IPS-18c (cell line): Measurements from ENCODE around the gene ATXN3.

ENCODE experiments used
- H3K4me3 ChIP-seq: 2 replicates; pipeline ENCODE4 v1.7.0; 2013; ENCODE audit warnings: low read depth, mild to moderate bottlenecking, low read length, moderate library complexity; ENCODE audit not compliant: insufficient read depth
- H3K9me3 ChIP-seq: one replicate; pipeline ENCODE4 v1.6.1; 2013; ENCODE audit warnings: mild to moderate bottlenecking, low read length, moderate library complexity; ENCODE audit not compliant: control insufficient read depth, insufficient read depth

ATXN3 gene

GRCh38 chr14:92033906-92034687 is 72.3 kb downstream of the ATXN3 start:
- Histone ChIP-seq H3K9me3 (no peaks in the 10 kb centered on the region), H3K4me3 (no peak overlapping the region)

GRCh38 chr14:92033433-92033832 is 72.9 kb downstream of the ATXN3 start:
- H3K9me3 ChIP-seq: no peaks in the 10 kb centered on the region

DNA sequence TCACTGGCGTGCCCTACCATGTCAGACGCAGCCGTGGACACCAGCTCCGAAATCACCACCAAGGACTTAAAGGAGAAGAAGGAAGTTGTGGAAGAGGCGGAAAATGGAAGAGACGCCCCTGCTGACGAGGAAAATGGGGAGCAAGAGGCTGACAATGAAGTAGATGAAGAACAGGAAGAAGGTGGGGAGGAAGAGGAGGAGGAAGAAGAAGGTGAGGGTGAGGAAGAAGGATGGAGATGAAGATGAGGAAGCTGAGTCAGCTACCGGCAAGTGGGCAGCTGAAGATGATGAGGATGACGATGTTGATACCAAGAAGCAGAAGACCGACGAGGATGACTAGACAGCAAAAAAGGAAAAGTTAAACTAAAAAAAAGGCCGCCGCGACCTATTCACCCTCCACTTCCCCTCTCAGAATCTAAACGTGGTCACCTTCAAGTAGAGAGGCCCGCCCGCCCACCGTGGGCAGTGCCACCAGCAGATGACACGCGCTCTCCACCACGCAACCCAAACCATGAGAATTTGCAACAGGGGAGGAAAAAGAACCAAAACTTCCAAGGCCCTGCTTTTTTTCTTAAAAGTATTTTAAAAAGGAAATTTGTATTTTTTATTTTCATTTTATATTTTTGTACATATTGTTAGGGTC is 79.7 kb downstream of the ATXN3 start:
- no peak overlapping the region for H3K4me3 ChIP-seq
- no peaks in the 10 kb centered on the region for H3K9me3 ChIP-seq

More at GRCh38 chr14:92033433-92033832, 72.9 kb downstream of the ATXN3 start:
- no peak overlapping the region for H3K4me3 ChIP-seq

DNA sequence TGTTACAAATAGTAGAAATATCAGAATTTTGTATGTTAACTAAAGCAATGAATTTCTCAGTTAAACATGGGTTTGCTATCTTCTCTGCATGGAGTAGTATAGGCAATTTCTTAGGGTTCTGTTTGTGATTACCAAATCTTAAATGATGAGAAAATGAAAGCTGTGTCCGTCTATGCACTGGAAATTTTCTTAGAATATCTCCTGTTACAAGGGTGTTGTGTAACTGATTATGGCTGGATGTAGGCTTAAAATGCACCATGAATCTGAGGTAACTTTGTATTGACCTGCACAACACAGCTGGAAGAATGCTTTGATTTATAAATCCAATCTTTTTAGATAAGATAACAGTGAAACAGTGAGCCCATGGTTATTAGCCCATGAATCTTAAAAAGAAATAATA is 84.3 kb downstream of the ATXN3 start:
- Histone ChIP-seq H3K4me3 (no peak overlapping the region), H3K9me3 (no peaks in the 10 kb centered on the region)

DNA sequence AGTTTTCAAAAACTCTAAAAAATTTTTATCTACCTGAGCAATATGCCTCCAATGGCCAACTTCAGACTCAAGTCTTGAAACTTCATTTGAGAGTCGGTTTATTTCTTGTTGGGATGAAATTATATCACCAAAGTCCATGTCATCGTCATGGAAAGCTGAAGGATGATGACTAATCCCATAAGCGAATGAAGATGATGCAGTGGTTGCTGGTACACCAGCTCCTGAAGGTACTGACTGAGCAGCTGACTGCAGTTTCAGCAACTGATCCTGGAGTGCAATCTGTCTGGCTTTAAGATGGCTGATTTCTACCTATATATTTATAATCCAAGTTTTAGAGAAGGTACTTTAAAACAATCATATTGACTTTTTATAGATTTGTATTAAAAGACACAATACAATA is 84.9 kb downstream of the ATXN3 start:
- Histone ChIP-seq H3K4me3 (no peak overlapping the region), H3K9me3 (no peaks in the 10 kb centered on the region)

DNA sequence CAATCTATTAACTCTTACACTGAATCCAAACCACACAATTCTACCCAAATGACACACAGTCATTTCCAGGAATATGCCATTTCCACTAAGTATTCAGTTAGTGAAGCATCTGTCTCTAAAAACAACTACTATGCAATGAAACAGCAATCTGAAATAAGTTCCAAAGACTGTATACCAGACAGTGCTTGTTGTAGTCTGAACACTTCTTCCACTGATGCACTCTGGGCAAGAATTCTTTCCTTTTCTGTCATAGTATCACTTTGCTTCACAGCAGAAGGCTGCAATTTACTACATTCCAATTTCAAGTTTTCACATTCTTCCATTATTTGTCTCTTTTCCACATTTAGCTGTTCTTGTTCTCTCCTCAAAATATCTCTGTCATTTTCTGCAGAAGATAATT is 92.3 kb downstream of the ATXN3 start:
- H3K9me3 ChIP-seq: no peaks in the 10 kb centered on the region
- no peak overlapping the region for H3K4me3 ChIP-seq

GRCh38 chr14:92012121-92012748 is 94.1 kb downstream of the ATXN3 start:
- H3K9me3 ChIP-seq: no peaks in the 10 kb centered on the region
- no peak overlapping the region for H3K4me3 ChIP-seq

- Histone ChIP-seq H3K4me3 (no peak overlapping the region), H3K9me3 (no peaks in the 10 kb centered on the region)
These were observed 95.7 kb downstream of the ATXN3 start for GRCh38 chr14:92010644-92011043.

GRCh38 chr14:92009604-92010003 is 96.8 kb downstream of the ATXN3 start:
- no peak overlapping the region for H3K4me3 ChIP-seq
- H3K9me3 ChIP-seq: no peaks in the 10 kb centered on the region
